ENCODE measurements around the gene ST3GAL3.

GRCh38 chr1:43773821-43774220 is 66.5 kb downstream of the ST3GAL3 start:
- no peak for TF ChIP-seq POLR2A (IDR thresholded peaks at IDR 0.05; ENCODE audit: low read depth, low read length)
- no peak for TF ChIP-seq CTCF (IDR thresholded peaks at IDR 0.05; ENCODE audit: extremely low read depth in 1 of 2, insufficient read depth in 1 of 2, low read depth in 1 of 2, low read length in 2 of 2)
- TF ChIP-seq EZH2 (IDR thresholded peaks at IDR 0.05; ENCODE audit: borderline replicate concordance, low read depth, low read length, severe bottlenecking): no peak
- no peak for TF ChIP-seq POLR2AphosphoS5 (IDR thresholded peaks at IDR 0.05; ENCODE audit: insufficient read depth, low read depth, low read length)
- no peak for TF ChIP-seq MAX (IDR thresholded peaks at IDR 0.05; ENCODE audit: insufficient read depth, insufficient read length)
